ENCODE results near the gene CNTNAP1. TPM values are rescaled to one million over a fixed set of nuclear protein-coding genes. Genes with fewer than 3 reads are reported as not detected.
A peak's percentile ranks its signal among the peaks of the same experiment; 100 is the strongest.

CNTNAP1 gene
- total RNA-seq, 1 donor from 2014 or later: 30.9 TPM

- no peak for DNase-seq (ENCODE audit: low read depth, low spot score)
Measured at GRCh38 chr17:42685831-42686230, 3.5 kb downstream of the CNTNAP1 start.

GRCh38 chr17:42686520-42687128 is 4.3 kb downstream of the CNTNAP1 start:
- DNase-seq (ENCODE audit: low read depth, low spot score): no peak

DNA sequence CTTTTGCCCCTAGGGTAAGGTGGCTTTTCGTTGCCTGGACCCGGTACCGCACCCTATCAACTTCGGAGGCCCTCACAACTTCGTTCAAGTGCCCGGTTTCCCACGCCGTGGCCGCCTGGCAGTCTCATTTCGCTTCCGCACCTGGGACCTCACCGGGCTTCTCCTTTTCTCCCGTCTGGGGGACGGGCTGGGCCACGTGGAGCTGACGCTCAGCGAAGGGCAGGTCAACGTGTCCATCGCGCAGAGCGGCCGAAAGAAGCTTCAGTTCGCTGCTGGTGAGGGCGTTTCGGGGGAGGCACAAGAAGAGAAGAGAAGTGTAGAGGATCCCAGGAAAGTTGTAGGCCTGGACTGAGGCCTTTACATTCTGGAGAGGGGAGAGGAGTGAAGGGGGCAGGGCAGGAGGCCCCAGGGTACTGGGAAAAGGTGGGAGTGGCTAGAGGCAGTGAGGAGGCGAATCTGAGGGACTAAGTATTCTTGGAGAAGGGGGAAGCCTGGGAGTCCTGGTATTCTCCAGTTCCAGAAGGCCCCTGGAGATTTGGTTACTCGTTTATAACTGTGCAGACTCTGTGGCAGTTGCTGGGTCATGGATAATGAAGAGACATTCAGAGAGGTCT is 5.5 kb downstream of the CNTNAP1 start:
- DNase-seq (ENCODE audit: low read depth, low spot score): no peak

DNA sequence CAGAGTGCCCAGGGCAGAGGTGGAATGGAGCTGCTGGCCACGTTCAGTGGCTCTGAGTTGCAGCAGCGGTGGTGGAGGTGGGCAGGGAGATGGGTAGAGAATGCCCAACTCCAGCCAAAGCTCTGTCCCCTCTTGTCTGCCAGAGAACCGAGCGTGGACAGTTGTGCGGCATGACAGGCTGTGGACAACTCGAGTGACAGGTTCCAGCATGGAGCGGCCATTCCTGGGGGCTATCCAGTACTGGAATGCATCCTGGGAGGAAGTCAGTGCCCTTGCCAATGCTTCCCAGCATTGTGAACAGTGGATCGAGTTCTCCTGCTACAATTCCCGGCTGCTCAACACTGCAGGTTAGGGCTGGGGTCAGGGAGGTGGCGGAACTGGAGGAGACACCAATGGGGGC is 8.3 kb downstream of the CNTNAP1 start:
- no peak for DNase-seq (ENCODE audit: low read depth, low spot score)

DNA sequence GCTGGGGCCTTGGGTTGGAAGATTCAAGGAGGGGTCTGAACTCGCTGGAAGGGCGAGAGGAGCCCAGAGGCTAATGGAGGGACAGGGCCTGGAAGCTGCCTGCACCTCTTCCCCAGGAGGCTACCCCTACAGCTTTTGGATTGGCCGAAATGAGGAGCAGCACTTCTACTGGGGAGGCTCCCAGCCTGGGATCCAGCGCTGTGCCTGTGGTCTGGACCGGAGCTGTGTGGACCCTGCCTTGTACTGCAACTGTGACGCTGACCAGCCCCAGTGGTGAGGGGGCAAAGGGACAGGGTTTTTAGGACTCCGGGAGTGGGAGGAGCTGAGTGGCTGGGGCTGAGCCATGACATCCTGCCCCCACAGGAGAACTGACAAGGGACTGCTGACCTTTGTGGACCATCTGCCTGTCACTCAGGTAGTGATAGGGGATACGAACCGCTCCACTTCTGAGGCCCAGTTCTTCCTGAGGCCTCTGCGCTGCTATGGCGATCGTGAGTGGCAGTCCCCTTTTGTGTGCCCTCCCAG is 8.8 kb downstream of the CNTNAP1 start:
- DNase-seq (ENCODE audit: low read depth, low spot score): no peak

GRCh38 chr17:42692489-42692888 is 10.2 kb downstream of the CNTNAP1 start:
- DNase-seq (ENCODE audit: low read depth, low spot score): no peak

GRCh38 chr17:42694524-42694923 is 12.2 kb downstream of the CNTNAP1 start:
- DNase-seq (ENCODE audit: low read depth, low spot score): no peak

GRCh38 chr17:42695500-42695899 is 13.2 kb downstream of the CNTNAP1 start:
- no peak for DNase-seq (ENCODE audit: low read depth, low spot score)

DNA sequence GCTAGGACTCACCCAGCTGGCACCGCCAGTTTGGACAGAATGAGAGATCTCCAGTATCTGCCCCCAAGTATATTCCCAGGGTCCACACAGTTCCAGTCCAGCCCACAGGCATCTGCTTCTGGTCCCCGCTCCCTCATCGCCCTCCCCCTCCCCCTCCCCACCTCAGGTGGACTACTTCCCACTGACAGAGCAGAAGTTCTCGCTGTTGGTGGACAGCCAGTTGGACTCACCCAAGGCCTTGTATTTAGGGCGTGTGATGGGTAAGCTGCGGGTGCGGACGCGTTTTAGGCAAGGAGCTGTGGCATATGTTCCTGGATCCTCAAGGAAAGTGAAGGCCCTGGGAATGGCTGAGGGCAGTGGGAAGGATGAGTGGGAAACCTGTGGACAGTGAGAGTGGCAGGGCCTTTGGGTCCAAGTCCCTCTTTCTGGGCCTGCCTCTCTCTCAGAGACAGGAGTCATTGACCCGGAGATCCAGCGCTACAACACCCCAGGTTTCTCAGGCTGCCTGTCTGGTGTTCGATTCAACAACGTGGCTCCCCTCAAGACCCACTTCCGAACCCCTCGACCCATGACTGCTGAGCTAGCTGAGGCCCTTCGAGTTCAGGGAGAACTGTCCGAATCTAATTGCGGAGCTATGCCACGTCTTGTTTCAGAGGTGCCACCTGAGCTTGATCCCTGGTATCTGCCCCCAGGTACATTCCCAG is 14.9 kb downstream of the CNTNAP1 start:
- no peak for DNase-seq (ENCODE audit: low read depth, low spot score)

GRCh38 chr17:42698736-42699414 is 16.5 kb downstream of the CNTNAP1 start:
- no peak for DNase-seq (ENCODE audit: low read depth, low spot score)

GRCh38 chr17:42699415-42699740 is 17.0 kb downstream of the CNTNAP1 start:
- DNase-seq (ENCODE audit: low read depth, low spot score): no peak

- DNase-seq (ENCODE audit: low read depth, low spot score): no peak
Measured at GRCh38 chr17:42700586-42701289, 18.4 kb downstream of the CNTNAP1 start.

GRCh38 chr17:42702446-42702845 is 20.1 kb downstream of the CNTNAP1 start:
- no peak for DNase-seq (ENCODE audit: low read depth, low spot score)

- DNase-seq (ENCODE audit: low read depth, low spot score): no peak
Measured at GRCh38 chr17:42704490-42704836, 22.1 kb downstream of the CNTNAP1 start.

GRCh38 chr17:42704837-42705494 is 22.6 kb downstream of the CNTNAP1 start:
- DNase-seq (ENCODE audit: low read depth, low spot score): no peak

GRCh38 chr17:42706732-42707131 is 24.4 kb downstream of the CNTNAP1 start:
- DNase-seq (ENCODE audit: low read depth, low spot score): no peak

DNA sequence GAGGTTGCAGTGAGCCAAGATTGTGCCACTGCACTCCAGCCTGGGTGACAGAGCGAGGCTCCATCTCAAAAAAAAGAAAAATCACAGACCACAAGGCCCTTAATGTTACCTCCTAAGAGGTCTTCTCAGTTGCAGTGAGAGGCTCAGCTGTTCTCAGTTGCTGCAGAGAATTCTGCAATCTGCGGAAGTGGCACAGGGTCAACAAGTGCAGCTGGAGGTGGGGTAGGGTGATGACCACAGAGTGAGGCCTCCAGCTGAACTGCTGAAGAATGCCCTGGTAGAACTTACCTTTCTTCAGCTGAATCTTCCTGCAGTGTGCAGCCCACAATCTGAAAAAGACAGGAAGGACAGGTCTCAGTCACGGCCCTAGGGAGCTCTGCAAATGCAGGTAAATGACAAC is 26.3 kb downstream of the CNTNAP1 start:
- DNase-seq (ENCODE audit: low read depth, low spot score): no peak

- no peak for DNase-seq (ENCODE audit: low read depth, low spot score)
Measured at GRCh38 chr17:42709561-42709960, 27.2 kb downstream of the CNTNAP1 start.

DNA sequence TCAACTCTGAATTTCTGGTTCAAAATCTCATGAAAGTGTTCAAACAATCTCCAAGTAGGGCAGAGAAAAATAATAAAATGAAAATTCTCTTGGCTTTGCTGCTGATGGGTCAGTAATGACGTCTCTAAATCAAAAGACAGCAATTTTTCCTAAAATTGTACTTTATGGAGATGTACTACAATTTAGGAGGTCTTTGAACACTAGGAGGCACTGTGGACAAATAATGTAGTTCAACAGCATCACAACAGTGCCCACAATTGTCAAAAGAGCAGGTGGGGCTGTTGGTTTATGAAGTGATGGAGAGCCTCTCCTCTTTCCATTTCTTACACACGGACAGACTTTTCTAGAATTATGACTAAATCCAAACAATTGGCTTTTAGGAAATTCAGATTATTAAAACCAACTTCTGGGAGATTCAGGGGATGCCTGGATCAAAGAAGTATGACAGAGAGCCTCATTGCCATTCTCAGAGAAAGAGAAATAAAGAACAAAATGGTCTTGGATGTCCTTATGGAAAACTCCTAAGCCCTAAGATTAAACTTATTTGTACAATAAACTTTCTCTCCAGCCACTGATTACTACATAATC is 38.8 kb downstream of the CNTNAP1 start:
- peak; percentile 52 for DNase-seq (ENCODE audit: low read depth, low spot score)

DNA sequence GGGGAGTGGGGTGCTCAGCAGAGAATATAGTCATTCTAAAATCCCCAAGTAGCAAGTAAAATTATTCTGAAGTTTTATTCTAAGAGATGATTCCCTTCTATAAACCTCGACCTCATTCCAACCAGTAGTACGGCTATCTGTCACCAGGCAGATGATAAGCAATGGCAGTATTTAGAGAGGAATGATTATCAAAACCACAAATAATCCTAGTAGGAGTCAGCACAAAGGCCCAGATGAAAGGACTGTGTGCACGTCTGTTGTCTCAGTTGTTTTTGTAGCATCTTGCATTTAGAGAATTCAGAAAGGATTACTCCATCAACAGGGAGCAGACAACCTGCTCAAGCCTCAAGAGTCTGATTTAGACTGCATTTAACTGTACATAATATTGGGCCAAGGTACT is 41.3 kb downstream of the CNTNAP1 start:
- DNase-seq (ENCODE audit: low read depth, low spot score): no peak

GRCh38 chr17:42725143-42725542 is 42.8 kb downstream of the CNTNAP1 start:
- DNase-seq (ENCODE audit: low read depth, low spot score): no peak

Measured in pulmonary artery endothelial cell (primary cell).